AG09319 (cell line): ENCODE measurements around the gene RASGRF2.
"Not testable (repeated sequence)": the region's sequence is repeated elsewhere in the genome, so short reads cannot be mapped to it uniquely, and the experiment has no call there.

Source experiments
- DNase-seq: peaks from one replicate; pipeline ENCODE4 v3.0.0-alpha.2; 2010; ENCODE audit warnings: low read depth; ENCODE audit errors: extremely low read depth
- TF ChIP-seq, protein P1 (sequence below): IDR thresholded peaks from 2 replicates; pipeline ENCODE4 v1.5.1; 2011; ENCODE audit warnings: low read depth, mild to moderate bottlenecking, inconsistent platforms, low read length, moderate library complexity

The RASGRF2 gene

DNA sequence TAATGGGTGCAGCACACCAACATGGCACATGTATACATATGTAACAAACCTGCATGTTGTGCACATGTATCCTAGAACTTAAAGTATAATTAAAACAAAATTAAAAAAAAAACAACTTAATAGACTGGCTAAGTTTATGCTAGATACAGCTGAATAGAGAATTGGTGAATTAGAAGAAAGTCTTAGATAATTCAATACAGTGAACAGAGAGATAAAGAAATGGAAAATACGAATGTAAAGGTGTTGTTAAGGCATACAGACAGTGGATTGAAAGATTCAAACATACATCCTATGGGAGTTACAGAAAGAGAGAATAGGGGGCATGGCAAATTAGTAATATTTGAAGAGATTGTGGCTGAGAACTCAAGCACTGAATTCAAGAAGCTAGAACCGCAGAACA lies 75.4 kb downstream of the RASGRF2 start:
- TF ChIP-seq, protein P1, sequence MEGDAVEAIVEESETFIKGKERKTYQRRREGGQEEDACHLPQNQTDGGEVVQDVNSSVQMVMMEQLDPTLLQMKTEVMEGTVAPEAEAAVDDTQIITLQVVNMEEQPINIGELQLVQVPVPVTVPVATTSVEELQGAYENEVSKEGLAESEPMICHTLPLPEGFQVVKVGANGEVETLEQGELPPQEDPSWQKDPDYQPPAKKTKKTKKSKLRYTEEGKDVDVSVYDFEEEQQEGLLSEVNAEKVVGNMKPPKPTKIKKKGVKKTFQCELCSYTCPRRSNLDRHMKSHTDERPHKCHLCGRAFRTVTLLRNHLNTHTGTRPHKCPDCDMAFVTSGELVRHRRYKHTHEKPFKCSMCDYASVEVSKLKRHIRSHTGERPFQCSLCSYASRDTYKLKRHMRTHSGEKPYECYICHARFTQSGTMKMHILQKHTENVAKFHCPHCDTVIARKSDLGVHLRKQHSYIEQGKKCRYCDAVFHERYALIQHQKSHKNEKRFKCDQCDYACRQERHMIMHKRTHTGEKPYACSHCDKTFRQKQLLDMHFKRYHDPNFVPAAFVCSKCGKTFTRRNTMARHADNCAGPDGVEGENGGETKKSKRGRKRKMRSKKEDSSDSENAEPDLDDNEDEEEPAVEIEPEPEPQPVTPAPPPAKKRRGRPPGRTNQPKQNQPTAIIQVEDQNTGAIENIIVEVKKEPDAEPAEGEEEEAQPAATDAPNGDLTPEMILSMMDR = no peak
- no peak for DNase-seq

DNA sequence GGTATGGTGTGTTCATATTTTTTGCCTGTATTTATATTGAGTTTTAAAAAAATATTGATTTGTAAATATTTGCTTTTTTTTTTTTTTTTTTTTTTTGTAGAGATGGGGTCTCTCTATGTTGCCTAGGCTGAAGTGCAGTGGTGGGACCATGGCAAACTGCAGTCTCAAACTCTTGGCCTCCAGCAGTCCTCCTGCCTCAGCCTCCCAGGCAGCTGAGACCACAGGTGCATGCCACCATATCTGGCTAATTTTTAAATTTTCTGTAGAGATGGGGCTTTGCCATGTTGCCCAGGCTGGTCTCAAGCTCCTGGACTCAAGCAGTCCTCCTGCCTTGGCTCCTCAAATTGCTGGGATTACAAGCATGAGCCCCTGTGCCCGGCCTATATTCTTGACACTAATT lies 78.3 kb downstream of the RASGRF2 start:
- DNase-seq = no peak
- TF ChIP-seq, protein P1 = no peak

DNA sequence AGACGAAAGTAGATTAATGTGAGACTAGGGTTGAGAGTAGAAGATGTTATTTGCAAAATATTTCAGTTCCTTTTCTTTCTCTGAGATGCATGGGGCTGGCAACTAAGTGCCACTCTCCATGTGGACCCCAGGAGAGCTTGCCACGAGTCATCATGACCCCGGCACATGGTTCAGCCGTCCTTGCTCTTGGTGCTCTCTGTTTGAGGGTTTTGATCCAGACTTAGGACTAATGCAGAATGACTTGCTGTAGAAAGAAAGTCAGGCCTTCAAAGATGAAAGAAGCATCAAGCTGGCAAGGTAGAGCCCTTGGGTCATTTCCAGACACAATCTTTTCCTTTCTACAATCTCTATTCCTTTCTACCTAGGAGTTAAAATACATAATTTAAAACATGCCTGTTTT lies 84.7 kb downstream of the RASGRF2 start:
- TF ChIP-seq, protein P1 = no peak

DNA sequence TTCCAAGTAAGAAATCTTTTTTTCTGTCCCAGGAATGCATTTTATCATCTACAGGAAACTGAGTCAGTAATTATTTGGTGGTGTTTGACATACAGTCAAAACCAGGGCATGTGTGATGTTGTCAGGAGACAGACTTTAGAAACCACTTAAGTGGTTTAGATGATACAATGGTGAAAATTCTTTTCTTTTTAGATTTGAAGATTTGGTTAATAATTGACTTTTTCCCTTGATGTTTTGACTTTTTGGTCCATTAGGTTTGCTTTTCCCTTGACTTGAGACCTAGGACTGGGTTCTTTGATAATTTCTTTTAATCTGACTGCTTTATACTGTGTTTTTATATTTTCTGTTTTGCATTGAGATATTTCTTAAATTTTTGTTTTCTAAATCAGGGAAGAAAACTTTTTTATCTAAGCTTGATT lies 85.2 kb downstream of the RASGRF2 start:
- TF ChIP-seq, protein P1 = no peak
- no peak for DNase-seq

More for the DNA sequence above, 84.7 kb downstream of the RASGRF2 start:
- DNase-seq = no peak

DNA sequence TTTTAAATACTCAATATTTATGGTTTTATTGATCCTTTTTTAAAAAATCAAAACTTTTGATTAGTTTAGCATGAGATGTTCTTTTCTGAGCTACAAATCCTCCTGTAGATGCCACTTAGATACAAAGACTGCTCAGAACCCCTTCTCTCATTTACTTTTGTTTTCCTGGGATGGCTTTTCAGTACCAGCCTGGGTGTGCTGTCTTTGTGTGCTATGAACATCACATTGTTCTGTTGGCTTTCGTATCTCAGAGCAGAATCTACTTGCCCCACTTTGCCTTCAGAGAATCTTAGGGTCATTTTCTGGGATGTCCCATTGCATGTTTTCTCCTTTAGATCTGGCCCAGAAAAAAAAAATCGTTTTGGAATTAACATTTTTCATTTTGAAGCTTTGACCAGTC lies 85.9 kb downstream of the RASGRF2 start:
- no peak for DNase-seq
- TF ChIP-seq, protein P1 = no peak

DNA sequence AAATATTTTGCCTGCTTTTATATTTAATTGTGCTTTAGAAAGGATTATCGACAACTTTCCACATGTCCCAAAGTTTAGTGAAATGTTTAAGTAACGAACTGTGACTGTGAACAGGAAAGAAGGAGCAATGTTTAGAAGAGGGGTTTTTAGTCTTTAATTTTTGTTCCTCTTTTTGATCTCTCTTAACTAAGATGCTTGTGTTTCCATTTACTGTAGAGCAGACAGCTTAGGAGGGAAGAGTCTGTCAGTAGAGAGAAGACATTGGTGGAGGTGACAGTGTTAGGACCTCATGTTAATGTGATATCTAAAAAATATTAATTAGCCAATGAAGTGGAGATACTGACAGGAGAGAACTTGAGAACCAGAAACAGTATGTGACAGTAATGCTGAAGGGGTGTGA lies 92.2 kb downstream of the RASGRF2 start:
- no peak for DNase-seq
- TF ChIP-seq, protein P1 = no peak

DNA sequence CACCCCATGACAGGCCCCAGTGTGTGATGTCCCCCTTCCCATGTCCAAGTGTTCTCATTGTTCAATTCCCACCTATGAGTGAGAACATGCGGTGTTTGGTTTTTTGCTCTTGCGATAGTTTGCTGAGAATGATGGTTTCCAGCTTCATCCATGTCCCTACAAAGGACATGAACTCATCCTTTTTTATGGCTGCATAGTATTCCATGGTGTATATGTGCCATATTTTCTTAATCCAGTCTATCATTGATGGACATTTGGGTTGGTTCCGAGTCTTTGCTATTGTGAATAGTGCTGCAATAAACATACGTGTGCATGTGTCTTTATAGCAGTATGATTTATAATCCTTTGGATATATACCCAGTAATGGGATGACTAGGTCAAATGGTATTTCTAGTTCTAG lies 93.1 kb downstream of the RASGRF2 start:
- DNase-seq = not testable (repeated sequence)

DNA sequence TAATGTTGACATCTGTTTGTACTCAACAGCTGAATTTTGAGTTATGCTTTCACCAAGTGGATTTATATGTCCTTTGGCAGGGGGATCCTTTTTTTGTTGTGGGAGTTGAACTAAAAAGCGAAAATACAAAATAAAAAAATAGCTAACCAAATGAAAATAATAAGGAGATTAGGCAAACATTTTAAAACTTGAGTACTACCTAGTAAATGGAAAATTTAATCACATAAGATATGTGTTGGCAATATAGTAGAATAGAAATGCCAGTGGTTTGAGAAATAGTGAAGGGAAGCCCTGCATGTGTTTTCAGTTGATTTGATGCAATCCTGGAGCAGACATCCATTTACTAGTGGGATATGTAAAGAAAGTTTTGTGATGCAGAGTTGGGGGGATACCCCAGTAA lies 98.0 kb downstream of the RASGRF2 start:
- DNase-seq = no peak
- TF ChIP-seq, protein P1 = no peak
